Ishikawa (cell line): Measurements from ENCODE around the gene GLT6D1.

Experiments used
- CEBPB ChIP-seq: IDR thresholded peaks from 2 replicates; pipeline ENCODE4 v1.6.1; 2012
- CREB1 ChIP-seq: IDR thresholded peaks from 2 replicates; pipeline ENCODE4 v1.6.1; 2012; ENCODE audit warnings: low read depth
- EGR1 ChIP-seq: IDR thresholded peaks from 2 replicates; pipeline ENCODE4 v1.6.1; 2012
- EP300 ChIP-seq: IDR thresholded peaks from 2 replicates; pipeline ENCODE4 v1.6.1; 2012; ENCODE audit warnings: borderline replicate concordance
- FOXM1 ChIP-seq: IDR thresholded peaks from 2 replicates; pipeline ENCODE4 v1.6.1; 2012; ENCODE audit warnings: low read depth, borderline replicate concordance
- NFIC ChIP-seq: IDR thresholded peaks from 2 replicates; pipeline ENCODE4 v1.6.1; 2012
- RAD21 ChIP-seq: IDR thresholded peaks from 2 replicates; pipeline ENCODE4 v1.6.1; 2012; ENCODE audit warnings: low read depth
- TAF1 ChIP-seq: IDR thresholded peaks from 2 replicates; pipeline ENCODE4 v1.6.1; 2012; ENCODE audit warnings: low read depth, mild to moderate bottlenecking
- TCF12 ChIP-seq: IDR thresholded peaks from 2 replicates; pipeline ENCODE4 v1.6.1; 2012; ENCODE audit warnings: low read depth
- TEAD4 ChIP-seq: IDR thresholded peaks from 2 replicates; pipeline ENCODE4 v1.6.1; 2012
- YY1 ChIP-seq: IDR thresholded peaks from 2 replicates; pipeline ENCODE4 v1.6.1; 2012; ENCODE audit warnings: low read depth
- ZBTB7A ChIP-seq: IDR thresholded peaks from 2 replicates; pipeline ENCODE4 v1.6.1; 2012; ENCODE audit warnings: low read depth
- TF ChIP-seq, protein P1 (sequence below): IDR thresholded peaks from 2 replicates; pipeline ENCODE4 v1.6.1; 2012
- TF ChIP-seq, protein P2 (sequence below): IDR thresholded peaks from 2 replicates; pipeline ENCODE4 v1.6.1; 2012; ENCODE audit warnings: low read depth, mild to moderate bottlenecking
- TF ChIP-seq, protein P3 (sequence below): IDR thresholded peaks from 2 replicates; pipeline ENCODE4 v1.6.1; 2012

The GLT6D1 gene

DNA sequence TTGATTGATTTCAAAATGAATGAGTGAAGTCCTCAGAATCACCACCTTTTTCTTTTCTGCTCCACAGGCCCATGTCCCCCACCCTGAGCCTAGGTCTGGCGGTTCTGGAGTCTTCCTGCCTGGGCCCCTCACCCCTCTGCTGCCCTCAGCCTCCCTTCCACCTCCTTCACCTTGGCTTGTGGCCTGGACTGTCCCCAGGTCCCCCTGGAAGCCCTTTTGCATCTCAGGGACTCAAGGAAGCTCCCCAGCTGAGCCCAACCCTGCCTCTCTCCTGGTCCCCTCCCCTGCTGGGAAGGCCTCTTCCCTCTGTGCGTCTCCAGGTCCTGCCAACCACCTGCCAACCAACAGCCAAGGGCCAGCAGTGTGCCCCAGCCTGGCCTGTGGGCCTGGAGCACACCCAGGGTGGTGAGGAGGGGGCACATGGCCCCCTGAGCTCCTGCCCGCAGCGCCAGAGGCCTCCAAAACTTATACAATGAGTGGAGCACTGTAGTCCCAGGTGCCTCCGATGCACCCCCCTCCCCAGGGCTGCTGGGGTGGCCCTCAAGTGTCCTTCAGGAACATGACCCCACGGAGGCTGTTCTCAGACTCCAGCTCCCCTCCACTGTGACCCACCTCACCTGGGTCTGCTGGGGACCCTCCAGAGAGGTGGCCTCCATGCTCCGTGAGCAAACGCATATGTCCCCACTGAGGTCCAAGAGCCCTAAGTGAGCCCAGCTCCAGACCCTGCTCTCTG is 20.3 kb downstream of the GLT6D1 start:
- TF ChIP-seq EGR1: no peak
- TF ChIP-seq TAF1: no peak
- TF ChIP-seq, protein P1, sequence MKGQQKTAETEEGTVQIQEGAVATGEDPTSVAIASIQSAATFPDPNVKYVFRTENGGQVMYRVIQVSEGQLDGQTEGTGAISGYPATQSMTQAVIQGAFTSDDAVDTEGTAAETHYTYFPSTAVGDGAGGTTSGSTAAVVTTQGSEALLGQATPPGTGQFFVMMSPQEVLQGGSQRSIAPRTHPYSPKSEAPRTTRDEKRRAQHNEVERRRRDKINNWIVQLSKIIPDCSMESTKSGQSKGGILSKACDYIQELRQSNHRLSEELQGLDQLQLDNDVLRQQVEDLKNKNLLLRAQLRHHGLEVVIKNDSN: no peak
- TF ChIP-seq, protein P2, sequence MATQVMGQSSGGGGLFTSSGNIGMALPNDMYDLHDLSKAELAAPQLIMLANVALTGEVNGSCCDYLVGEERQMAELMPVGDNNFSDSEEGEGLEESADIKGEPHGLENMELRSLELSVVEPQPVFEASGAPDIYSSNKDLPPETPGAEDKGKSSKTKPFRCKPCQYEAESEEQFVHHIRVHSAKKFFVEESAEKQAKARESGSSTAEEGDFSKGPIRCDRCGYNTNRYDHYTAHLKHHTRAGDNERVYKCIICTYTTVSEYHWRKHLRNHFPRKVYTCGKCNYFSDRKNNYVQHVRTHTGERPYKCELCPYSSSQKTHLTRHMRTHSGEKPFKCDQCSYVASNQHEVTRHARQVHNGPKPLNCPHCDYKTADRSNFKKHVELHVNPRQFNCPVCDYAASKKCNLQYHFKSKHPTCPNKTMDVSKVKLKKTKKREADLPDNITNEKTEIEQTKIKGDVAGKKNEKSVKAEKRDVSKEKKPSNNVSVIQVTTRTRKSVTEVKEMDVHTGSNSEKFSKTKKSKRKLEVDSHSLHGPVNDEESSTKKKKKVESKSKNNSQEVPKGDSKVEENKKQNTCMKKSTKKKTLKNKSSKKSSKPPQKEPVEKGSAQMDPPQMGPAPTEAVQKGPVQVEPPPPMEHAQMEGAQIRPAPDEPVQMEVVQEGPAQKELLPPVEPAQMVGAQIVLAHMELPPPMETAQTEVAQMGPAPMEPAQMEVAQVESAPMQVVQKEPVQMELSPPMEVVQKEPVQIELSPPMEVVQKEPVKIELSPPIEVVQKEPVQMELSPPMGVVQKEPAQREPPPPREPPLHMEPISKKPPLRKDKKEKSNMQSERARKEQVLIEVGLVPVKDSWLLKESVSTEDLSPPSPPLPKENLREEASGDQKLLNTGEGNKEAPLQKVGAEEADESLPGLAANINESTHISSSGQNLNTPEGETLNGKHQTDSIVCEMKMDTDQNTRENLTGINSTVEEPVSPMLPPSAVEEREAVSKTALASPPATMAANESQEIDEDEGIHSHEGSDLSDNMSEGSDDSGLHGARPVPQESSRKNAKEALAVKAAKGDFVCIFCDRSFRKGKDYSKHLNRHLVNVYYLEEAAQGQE: no peak
- TF ChIP-seq, protein P3, sequence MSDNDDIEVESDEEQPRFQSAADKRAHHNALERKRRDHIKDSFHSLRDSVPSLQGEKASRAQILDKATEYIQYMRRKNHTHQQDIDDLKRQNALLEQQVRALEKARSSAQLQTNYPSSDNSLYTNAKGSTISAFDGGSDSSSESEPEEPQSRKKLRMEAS: no peak
- TF ChIP-seq TCF12: no peak
- TF ChIP-seq TEAD4: no peak
- no peak for TF ChIP-seq EP300
- no peak for TF ChIP-seq NFIC
- TF ChIP-seq ZBTB7A: no peak
- no peak for TF ChIP-seq YY1
- TF ChIP-seq CEBPB: no peak
- no peak for TF ChIP-seq FOXM1
- no peak for TF ChIP-seq RAD21
- TF ChIP-seq CREB1: no peak

DNA sequence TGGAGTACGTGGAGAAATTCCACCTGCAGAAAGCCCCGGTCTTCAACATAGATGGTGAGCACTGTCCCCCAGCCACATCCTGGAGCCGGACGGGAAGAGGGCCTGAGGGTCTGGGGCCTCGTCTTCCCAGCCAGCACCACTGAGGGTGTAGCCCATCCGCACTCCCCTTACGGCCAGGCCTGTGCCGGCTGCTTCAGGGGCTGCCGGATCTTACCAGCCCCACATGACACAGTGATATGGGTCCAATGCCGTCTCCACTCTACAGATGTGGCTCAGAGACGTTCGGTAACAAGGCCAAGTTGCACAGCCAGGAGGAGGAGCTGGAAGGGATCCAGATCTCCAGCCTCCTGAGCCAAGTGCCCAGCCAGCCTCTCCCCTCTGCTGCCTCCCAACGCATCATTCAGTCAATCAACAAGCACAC is 21.3 kb downstream of the GLT6D1 start:
- TF ChIP-seq CREB1 (no peak), CEBPB (no peak)

DNA sequence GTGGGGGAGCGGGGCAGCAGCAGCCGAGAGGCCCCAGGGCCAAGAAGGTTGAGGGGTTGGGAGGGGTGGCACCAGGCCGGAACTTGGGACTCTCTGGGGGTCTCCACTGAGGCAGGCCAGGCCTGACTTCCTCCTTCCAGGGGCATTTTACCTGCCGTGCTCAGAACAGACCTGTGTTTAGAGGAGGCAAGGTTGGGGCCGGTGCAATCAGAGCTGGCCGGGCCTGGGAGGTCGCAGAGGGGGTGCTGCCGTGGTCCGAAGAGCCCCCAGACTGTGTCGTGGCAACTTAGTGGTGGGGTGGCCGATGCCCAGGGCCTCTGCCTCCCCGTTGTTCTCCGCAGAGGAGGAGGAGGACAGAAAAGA is 21.8 kb downstream of the GLT6D1 start:
- TF ChIP-seq ZBTB7A (no peak), YY1 (no peak), EP300 (no peak)
- TF ChIP-seq, protein P3: no peak

DNA sequence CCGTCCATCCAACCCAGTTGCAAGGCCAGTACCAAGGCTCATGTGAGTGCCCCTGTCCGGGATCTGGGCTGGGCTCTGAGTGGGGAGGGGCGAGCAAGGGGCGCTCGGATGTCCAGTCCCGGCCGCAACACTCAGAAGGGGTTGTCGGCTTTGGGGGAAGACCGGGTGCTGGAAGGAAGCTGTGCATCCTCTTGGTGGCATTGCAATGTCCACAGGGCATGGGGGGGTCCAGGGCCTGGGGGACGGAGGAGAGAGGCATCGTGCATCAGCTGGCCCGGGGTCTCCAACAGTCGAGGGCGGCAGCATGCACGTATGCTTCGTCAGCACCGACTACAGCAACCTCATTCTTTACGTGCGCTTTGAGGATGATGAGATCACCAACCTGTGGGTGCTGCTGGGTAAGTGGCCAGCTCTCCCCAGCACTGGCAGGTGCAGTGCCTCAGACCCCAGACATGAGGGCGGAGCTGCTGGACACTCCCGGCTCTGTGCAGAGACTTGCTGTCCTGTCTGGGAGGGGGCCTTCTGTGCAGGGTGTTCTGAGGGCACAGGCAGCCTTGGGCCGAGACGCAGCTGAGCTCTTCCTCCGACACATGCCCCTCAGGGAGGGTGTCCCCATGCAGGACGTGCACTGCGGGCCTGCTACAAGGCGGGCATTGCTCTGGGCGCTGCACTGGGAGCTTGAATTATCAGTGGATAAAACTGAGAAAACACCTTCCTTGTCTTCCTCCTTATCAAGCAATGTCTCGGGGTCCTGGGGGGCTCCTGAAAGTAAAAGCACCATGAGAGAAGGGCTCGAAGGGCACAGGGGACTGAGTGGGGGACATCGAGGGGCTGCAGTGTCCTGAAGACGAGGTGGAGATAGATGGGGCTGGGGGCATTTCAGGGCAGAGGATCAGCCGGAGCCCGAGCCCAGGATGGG is 22.5 kb downstream of the GLT6D1 start:
- no peak for TF ChIP-seq EGR1
- no peak for TF ChIP-seq FOXM1
- no peak for TF ChIP-seq YY1
- TF ChIP-seq TCF12: no peak
- TF ChIP-seq, protein P1: no peak
- TF ChIP-seq, protein P3: no peak

DNA sequence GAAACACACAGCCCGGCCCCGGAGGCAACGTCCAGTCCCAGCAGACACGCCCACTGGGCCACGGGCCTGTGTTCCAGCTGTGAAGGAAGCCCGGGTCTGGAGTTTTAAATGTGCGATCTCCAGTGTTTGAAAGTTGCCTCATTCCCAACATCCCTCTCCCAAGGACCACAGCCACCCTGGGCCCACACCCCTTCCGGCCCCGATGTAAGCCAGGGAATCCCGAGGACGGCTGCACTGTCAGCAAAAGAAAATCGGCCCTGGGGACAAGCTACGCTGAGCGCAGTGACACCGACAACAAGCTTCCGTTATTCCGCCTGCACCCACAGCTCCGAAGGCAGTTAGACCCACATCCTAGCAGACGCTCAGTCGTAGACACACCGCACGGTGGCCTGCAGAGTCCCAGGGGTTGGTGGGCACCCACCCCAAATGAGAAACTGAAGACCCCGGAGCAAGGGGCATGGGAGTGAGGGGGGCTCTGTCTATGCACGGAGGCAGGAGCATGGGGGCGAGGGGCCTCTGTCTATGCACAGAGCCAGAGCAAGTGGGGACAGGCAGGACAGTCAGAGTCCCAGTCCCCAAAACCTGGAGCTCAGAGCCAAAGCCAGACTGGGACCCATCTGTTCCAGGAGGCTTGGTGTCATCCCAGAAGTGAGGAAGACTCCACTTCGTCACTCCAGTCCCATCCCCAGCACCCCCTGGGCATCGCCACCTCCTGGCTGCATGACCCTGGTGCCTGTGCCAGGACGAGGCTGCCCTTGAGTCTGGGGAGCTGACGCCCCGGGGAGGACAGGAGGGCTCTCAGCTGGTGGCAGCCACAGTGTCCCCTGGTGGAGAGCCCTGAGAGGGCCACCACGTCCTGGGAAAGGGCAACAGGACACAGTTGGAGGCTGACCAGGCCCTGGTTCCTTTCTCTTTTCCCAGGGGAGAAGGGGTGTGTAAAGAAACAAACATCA is 23.4 kb downstream of the GLT6D1 start:
- no peak for TF ChIP-seq EGR1
- TF ChIP-seq, protein P1: no peak
- no peak for TF ChIP-seq EP300
- no peak for TF ChIP-seq CEBPB
- TF ChIP-seq, protein P3: no peak
- TF ChIP-seq RAD21: no peak
- no peak for TF ChIP-seq TCF12
- no peak for TF ChIP-seq TEAD4
